Trophoblast cell (in vitro differentiated cells and primary cell): Measurements from ENCODE around the gene APBA2.

ENCODE experiments used
- DNase-seq, 2 donors: peaks; one replicate each; pipeline ENCODE4 v3.0.0-alpha.2; 2016
- H2AFZ ChIP-seq: 2 replicates; pipeline ENCODE4 v1.6.1; 2013; ENCODE audit warnings: low read length, moderate library complexity, mild to moderate bottlenecking; ENCODE audit not compliant: insufficient read depth, poor library complexity
- H2AK5ac ChIP-seq: 2 replicates; pipeline ENCODE4 v1.6.1; 2013; ENCODE audit warnings: mild to moderate bottlenecking, low read length
- H2BK120ac ChIP-seq: 2 replicates; pipeline ENCODE4 v1.6.1; 2013; ENCODE audit warnings: low read length, mild to moderate bottlenecking, moderate library complexity; ENCODE audit not compliant: insufficient read depth, poor library complexity
- H2BK12ac ChIP-seq: 2 replicates; pipeline ENCODE4 v1.6.1; 2013; ENCODE audit warnings: mild to moderate bottlenecking, low read length, moderate library complexity
- H2BK5ac ChIP-seq: 2 replicates; pipeline ENCODE4 v1.6.1; 2013; ENCODE audit warnings: low read length, low read depth, moderate library complexity, mild to moderate bottlenecking; ENCODE audit not compliant: poor library complexity
- H3K14ac ChIP-seq: 2 replicates; pipeline ENCODE4 v1.6.1; 2013; ENCODE audit warnings: mild to moderate bottlenecking, low read length
- H3K18ac ChIP-seq: 2 replicates; pipeline ENCODE4 v1.6.1; 2013; ENCODE audit warnings: mild to moderate bottlenecking, low read length
- H3K23ac ChIP-seq: 2 replicates; pipeline ENCODE4 v1.6.1; 2013; ENCODE audit warnings: low read length
- H3K27ac ChIP-seq: 2 replicates; pipeline ENCODE4 v1.5.1; 2013; ENCODE audit warnings: low read depth, mild to moderate bottlenecking, inconsistent platforms, low read length, moderate library complexity
- H3K27me3 ChIP-seq: 2 replicates; pipeline ENCODE4 v1.6.1; 2013; ENCODE audit warnings: inconsistent platforms, mild to moderate bottlenecking, low read length, moderate library complexity; ENCODE audit not compliant: insufficient read depth
- H3K36me3 ChIP-seq, 2 experiments: 1 replicate in 1 of 2; 2 replicates in 1 of 2; pipeline ENCODE4 v1.6.1; 2013; ENCODE audit warnings: low read length in 2 of 2, mild to moderate bottlenecking in 2 of 2, moderate library complexity in 1 of 2; ENCODE audit not compliant: insufficient read depth in 2 of 2, control insufficient read depth in 1 of 2
- H3K4ac ChIP-seq: 2 replicates; pipeline ENCODE4 v1.6.1; 2013; ENCODE audit warnings: low read depth, mild to moderate bottlenecking, low read length, moderate library complexity
- H3K4me1 ChIP-seq, 2 experiments: 1 replicate in 1 of 2; 2 replicates in 1 of 2; pipeline ENCODE4 v1.6.1; 2013; ENCODE audit warnings: low read length in 2 of 2, mild to moderate bottlenecking in 2 of 2, moderate library complexity in 1 of 2; ENCODE audit not compliant: insufficient read depth in 2 of 2, control insufficient read depth in 1 of 2
- H3K4me2 ChIP-seq: 2 replicates; pipeline ENCODE4 v1.6.1; 2013; ENCODE audit warnings: inconsistent platforms, mild to moderate bottlenecking, low read length, moderate library complexity
- H3K4me3 ChIP-seq: 2 replicates; pipeline ENCODE4 v1.5.1; 2013; ENCODE audit warnings: mild to moderate bottlenecking, low read depth, low read length, inconsistent platforms
- H3K79me1 ChIP-seq: one replicate; pipeline ENCODE4 v1.6.1; 2013; ENCODE audit warnings: low read length
- H3K79me2 ChIP-seq: 2 replicates; pipeline ENCODE4 v1.6.1; 2013; ENCODE audit warnings: low read length, mild to moderate bottlenecking; ENCODE audit not compliant: control insufficient read depth, insufficient read depth, poor library complexity
- H3K9ac ChIP-seq: 2 replicates; pipeline ENCODE4 v1.6.1; 2013; ENCODE audit warnings: mild to moderate bottlenecking, low read length
- H3K9me3 ChIP-seq: 2 replicates; pipeline ENCODE4 v1.6.1; 2013; ENCODE audit warnings: low read depth, mild to moderate bottlenecking, control low read depth, inconsistent platforms, low read length; ENCODE audit not compliant: insufficient read depth
- H4K12ac ChIP-seq: 2 replicates; pipeline ENCODE4 v1.6.1; 2013; ENCODE audit warnings: low read depth, mild to moderate bottlenecking, low read length, moderate library complexity
- H4K8ac ChIP-seq: 2 replicates; pipeline ENCODE4 v1.6.1; 2013; ENCODE audit warnings: low read depth, mild to moderate bottlenecking, low read length, moderate library complexity
- H4K91ac ChIP-seq: one replicate; pipeline ENCODE4 v1.6.1; 2013; ENCODE audit warnings: low read depth, mild to moderate bottlenecking, low read length, moderate library complexity
- WGBS: extraction: QIAGEN DNeasy Blood & Tissue Kit; methylation state at CpG from one replicate; pipeline ENCODE4 v1.1.7; 2013; ENCODE audit warnings: missing lambda C conversion rate; ENCODE audit not compliant: insufficient read length, insufficient coverage; ENCODE audit errors: extremely low coverage; 5-methylcytosine and 5-hydroxymethylcytosine counted together

The APBA2 gene

DNA sequence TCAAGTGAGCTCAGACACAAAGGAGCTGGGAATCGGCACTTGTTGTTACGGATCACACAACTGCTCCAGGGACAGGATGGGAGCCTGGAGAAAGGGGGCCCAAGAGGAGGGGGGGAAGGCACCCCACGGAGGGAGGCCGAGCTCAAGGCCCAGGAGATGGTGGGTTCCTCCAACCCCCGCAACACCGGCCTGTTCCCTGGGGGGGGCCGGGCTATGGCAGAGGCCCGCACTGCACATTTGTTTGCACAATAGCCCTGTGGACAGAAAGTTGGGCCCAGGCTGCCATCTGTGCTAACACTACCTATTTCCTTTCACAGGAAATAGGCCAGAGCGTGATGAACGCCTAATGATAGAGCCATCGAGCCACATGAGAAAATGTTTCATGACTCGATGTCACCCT lies 236.7 kb downstream of the APBA2 start:
- no peak for DNase-seq
- Histone ChIP-seq H3K4me2 (no peak overlapping the region), H3K18ac (no peak overlapping the region), H2BK12ac (no peak overlapping the region), H3K27ac (no peak overlapping the region), H2BK5ac (no peak overlapping the region), H3K23ac (no peak overlapping the region), H3K79me1 (no peaks in the 10 kb centered on the region), H3K9me3 (peaks cover 3% of the 10 kb centered on the region), H2BK120ac (no peak overlapping the region), H3K36me3 (no peaks in the 10 kb centered on the region), H2AFZ (no peak overlapping the region), H4K91ac (no peak overlapping the region), H3K27me3 (no peaks in the 10 kb centered on the region), H2AK5ac (no peak overlapping the region), H3K79me2 (no peaks in the 10 kb centered on the region), H3K14ac (no peak overlapping the region), H3K4me3 (no peak overlapping the region), H3K4ac (no peak overlapping the region), H3K9ac (no peak overlapping the region), H4K12ac (no peak overlapping the region), H3K4me1 (peaks cover 0 to 8% of the 10 kb centered on the region in 2 experiments), H4K8ac (no peak overlapping the region)
- WGBS: no CpG with 5 or more reads among the region's 12 CpGs

DNA sequence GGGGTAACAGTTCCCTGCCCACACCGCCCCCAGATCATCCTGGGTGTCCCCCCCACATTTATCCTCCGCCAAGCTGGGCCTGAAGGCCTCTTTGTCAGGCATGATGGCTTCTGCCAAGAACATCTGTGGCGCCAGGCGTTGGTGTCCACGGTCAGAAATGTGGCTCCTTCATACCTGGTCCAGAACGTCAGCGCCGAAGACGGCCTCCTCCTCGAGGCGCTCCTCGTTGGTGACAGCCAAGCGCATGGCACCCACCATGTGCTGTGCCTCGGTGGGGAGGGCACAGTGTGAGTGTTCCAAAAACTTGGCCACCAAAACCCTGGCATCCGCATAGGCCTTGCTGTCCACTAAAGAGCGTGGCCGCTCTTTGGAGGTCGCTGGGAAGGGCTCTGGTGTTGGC lies 237.4 kb downstream of the APBA2 start:
- Histone ChIP-seq H4K8ac (no peak overlapping the region), H2AK5ac (no peak overlapping the region), H3K79me2 (no peaks in the 10 kb centered on the region), H3K4me1 (peaks cover 0 to 8% of the 10 kb centered on the region in 2 experiments), H2AFZ (no peak overlapping the region), H3K4ac (no peak overlapping the region), H3K9me3 (peaks cover 3% of the 10 kb centered on the region), H3K79me1 (no peaks in the 10 kb centered on the region), H2BK120ac (no peak overlapping the region), H3K27ac (no peak overlapping the region), H3K4me3 (no peak overlapping the region), H3K4me2 (no peak overlapping the region), H3K14ac (no peak overlapping the region), H3K23ac (no peak overlapping the region), H3K9ac (no peak overlapping the region), H3K18ac (no peak overlapping the region), H4K91ac (no peak overlapping the region), H2BK12ac (no peak overlapping the region), H2BK5ac (no peak overlapping the region), H3K27me3 (no peaks in the 10 kb centered on the region), H4K12ac (no peak overlapping the region), H3K36me3 (no peaks in the 10 kb centered on the region)
- no CpG with 5 or more reads among the region's 18 CpGs for WGBS
- no peak for DNase-seq

DNA sequence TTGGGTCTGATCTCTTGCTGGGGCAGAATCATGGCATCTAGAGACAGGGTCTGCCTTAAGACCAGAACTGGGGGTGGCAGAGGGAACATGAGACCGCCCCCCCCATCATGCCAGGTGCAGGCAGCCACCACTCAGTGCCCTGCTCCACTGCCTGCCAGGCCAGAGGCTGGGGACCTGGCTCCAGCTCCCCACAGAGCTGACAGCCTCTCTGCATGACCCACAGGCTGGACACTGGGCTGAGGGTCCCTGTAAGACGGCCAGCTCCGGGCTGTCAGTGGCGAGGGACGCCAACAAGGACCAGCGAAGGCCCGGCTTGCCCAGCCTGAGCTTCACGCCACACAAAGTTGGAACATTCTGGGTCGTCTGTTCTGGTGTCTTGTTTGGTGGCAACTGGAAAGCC lies 238.2 kb downstream of the APBA2 start:
- no peak for DNase-seq
- no peak overlapping the region for H4K12ac ChIP-seq
- no peaks in the 10 kb centered on the region for H3K27me3 ChIP-seq
- peak overlapping the region; percentile 29 for H3K27ac ChIP-seq
- no peaks in the 10 kb centered on the region for H3K79me2 ChIP-seq
- H3K9ac ChIP-seq: no peak overlapping the region
- no peak overlapping the region for H4K8ac ChIP-seq
- WGBS: no CpG with 5 or more reads among the region's 9 CpGs
- H3K23ac ChIP-seq: no peak overlapping the region
- peak overlapping the region; percentile 1 for H2BK120ac ChIP-seq
- no peak overlapping the region for H2AFZ ChIP-seq
- no peak overlapping the region for H3K4me3 ChIP-seq
- H2BK12ac ChIP-seq: no peak overlapping the region
- no peaks in the 10 kb centered on the region for H3K9me3 ChIP-seq
- no peak overlapping the region for H2BK5ac ChIP-seq
- peak overlapping the region; percentile 4 for H4K91ac ChIP-seq
- H3K4me1 ChIP-seq: peaks cover 0 to 8% of the 10 kb centered on the region in 2 experiments
- H2AK5ac ChIP-seq: no peak overlapping the region
- H3K14ac ChIP-seq: no peak overlapping the region
- H3K4ac ChIP-seq: no peak overlapping the region
- no peak overlapping the region for H3K18ac ChIP-seq
- no peaks in the 10 kb centered on the region for H3K36me3 ChIP-seq
- no peaks in the 10 kb centered on the region for H3K79me1 ChIP-seq
- H3K4me2 ChIP-seq: no peak overlapping the region

DNA sequence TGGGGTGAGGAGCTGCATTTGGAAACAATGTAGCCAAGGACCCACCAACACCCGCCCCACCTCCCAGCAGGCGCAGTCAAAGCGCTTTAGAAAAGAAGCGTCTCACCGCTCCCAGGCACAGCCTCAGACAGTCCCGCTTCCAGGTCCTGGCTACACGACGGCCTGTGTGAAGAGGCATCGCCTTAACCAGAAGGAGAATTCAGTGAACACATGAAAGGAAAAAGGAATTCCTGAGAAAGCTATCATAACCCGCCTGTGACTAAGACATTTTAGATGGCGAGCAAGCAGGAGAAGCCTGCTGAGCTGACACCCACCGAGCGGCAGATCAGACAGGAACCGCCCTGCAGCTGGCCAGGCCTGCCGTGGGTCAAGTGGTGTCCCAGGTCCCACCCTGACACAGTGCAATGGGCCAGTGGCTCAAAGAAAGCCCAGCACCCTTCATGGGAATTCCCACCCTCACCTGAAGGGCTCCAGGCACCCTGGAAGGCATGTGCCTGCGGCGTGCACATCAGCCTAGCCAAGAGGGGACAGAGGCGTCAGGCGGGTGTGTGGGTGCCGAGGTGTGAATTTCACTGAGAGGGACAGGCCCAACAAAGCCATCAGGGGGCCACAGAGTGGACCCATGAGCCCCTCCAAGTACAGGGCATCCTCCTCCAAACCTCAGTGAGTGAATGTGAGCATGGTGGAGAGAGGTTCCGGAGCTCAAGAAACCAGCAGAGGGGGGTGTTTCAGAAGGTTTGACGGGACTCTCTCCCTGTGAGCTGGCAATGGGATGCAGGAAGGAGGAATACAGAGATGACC lies 239.0 kb downstream of the APBA2 start:
- Histone ChIP-seq H4K91ac (no peak overlapping the region), H3K79me1 (no peaks in the 10 kb centered on the region), H3K9ac (no peak overlapping the region), H2AK5ac (no peak overlapping the region), H3K4me3 (no peak overlapping the region), H3K4me1 (peaks cover 0 to 8% of the 10 kb centered on the region in 2 experiments), H3K23ac (no peak overlapping the region), H3K27me3 (no peaks in the 10 kb centered on the region), H3K27ac (peak overlapping the region; percentile 23), H3K9me3 (no peaks in the 10 kb centered on the region), H3K79me2 (no peaks in the 10 kb centered on the region), H2AFZ (no peak overlapping the region), H4K8ac (no peak overlapping the region), H2BK12ac (no peak overlapping the region), H3K4ac (no peak overlapping the region), H3K4me2 (no peak overlapping the region), H2BK5ac (no peak overlapping the region), H4K12ac (no peak overlapping the region), H3K36me3 (no peaks in the 10 kb centered on the region), H3K14ac (no peak overlapping the region), H3K18ac (no peak overlapping the region), H2BK120ac (no peak overlapping the region)
- peak; percentile 16 to 77 for DNase-seq
- no CpG with 5 or more reads among the region's 22 CpGs for WGBS
